IMR-90 (cell line): ENCODE data around the gene KIF18B. TPM values are rescaled to one million over a fixed set of nuclear protein-coding genes. Genes with fewer than 3 reads are reported as not detected.
A peak's percentile ranks its signal among the peaks of the same experiment; 100 is the strongest.

Experiments used
- ATAC-seq: fragments of 200-7000 bp; cut with Tn5 transposase; 2 replicates; pipeline ENCODE4 v1.9.1; 2020; ENCODE audit warnings: low read depth, mild to moderate bottlenecking, moderate library complexity
- BruUV-seq: library from RNA; stranded (reverse); fragments of 400-500 nt; replicated peaks from 2 replicates; lab custom pipeline; 2021; lab: Mats Ljungman, UMichigan
- CTCF ChIA-PET: fragments of 300-600 bp; formaldehyde crosslinking; extraction: SDS; loops from one replicate; lab custom pipeline; 2021; ENCODE audit warnings: antibody characterized with exemption; lab: Yijun Ruan, JAX
- POLR2A ChIA-PET: fragments of 300-600 bp; sonication (Branson Sonifier 250); formaldehyde crosslinking; loops from one replicate; lab custom pipeline; 2022; ENCODE audit warnings: antibody characterized with exemption; ENCODE audit not compliant: unreplicated experiment; lab: Charles Lee
- DNase-seq: peaks from one replicate; pipeline ENCODE4 v3.0.0; 2013
- H2AFZ ChIP-seq: replicated peaks from 2 replicates; pipeline ENCODE3; 2013; ENCODE audit warnings: low read length, mild to moderate bottlenecking; ENCODE audit not compliant: poor library complexity
- H2AK5ac ChIP-seq: 2 replicates; pipeline ENCODE4 v1.6.1; 2013; ENCODE audit warnings: low read depth, low read length, inconsistent platforms
- H2AK9ac ChIP-seq: replicated peaks from 2 replicates; pipeline ENCODE3; 2013; ENCODE audit warnings: mild to moderate bottlenecking, low read depth, low read length, moderate library complexity; ENCODE audit not compliant: poor library complexity
- H2BK120ac ChIP-seq: 2 replicates; pipeline ENCODE4 v1.6.1; 2013; ENCODE audit warnings: low read depth, low read length, inconsistent platforms
- H2BK15ac ChIP-seq: 3 replicates; pipeline ENCODE4 v1.6.1; 2013; ENCODE audit warnings: low read depth, low read length, inconsistent platforms
- H2BK20ac ChIP-seq: 2 replicates; pipeline ENCODE4 v1.6.1; 2013; ENCODE audit warnings: low read depth, mild to moderate bottlenecking, inconsistent platforms, low read length, moderate library complexity
- H2BK5ac ChIP-seq: 2 replicates; pipeline ENCODE4 v1.6.1; 2013; ENCODE audit warnings: mild to moderate bottlenecking, low read depth, low read length, inconsistent platforms; ENCODE audit not compliant: poor library complexity, severe bottlenecking
- H3K14ac ChIP-seq: replicated peaks from 2 replicates; pipeline ENCODE4 v1.6.1; 2013; ENCODE audit warnings: low read depth, low read length, inconsistent platforms
- H3K18ac ChIP-seq: 2 replicates; pipeline ENCODE4 v1.6.1; 2013; ENCODE audit warnings: low read depth, low read length, control low read depth
- H3K23ac ChIP-seq: 2 replicates; pipeline ENCODE4 v1.6.1; 2013; ENCODE audit warnings: low read depth, low read length, inconsistent platforms
- H3K27ac ChIP-seq: 2 replicates; pipeline ENCODE4 v1.5.1; 2013; ENCODE audit warnings: mild to moderate bottlenecking, control low read depth, low read length; ENCODE audit not compliant: insufficient read depth
- H3K27me3 ChIP-seq: 2 replicates; pipeline ENCODE4 v1.6.1; 2013; ENCODE audit warnings: low read length; ENCODE audit not compliant: control insufficient read depth, insufficient read depth
- H3K36me3 ChIP-seq: 2 replicates; pipeline ENCODE4 v1.6.1; 2013; ENCODE audit warnings: low read length, mixed read lengths; ENCODE audit not compliant: control insufficient read depth, insufficient read depth
- H3K4ac ChIP-seq: 2 replicates; pipeline ENCODE4 v1.6.1; 2013; ENCODE audit warnings: low read depth, low read length, inconsistent platforms
- H3K4me1 ChIP-seq: 2 replicates; pipeline ENCODE4 v1.6.1; 2013; ENCODE audit warnings: low read length, mixed read lengths; ENCODE audit not compliant: control insufficient read depth, insufficient read depth
- H3K4me2 ChIP-seq: 2 replicates; pipeline ENCODE4 v1.6.1; 2013; ENCODE audit warnings: low read depth, mild to moderate bottlenecking, control low read depth, low read length, moderate library complexity
- H3K4me3 ChIP-seq: 2 replicates; pipeline ENCODE4 v1.5.1; 2013; ENCODE audit warnings: low read depth, mild to moderate bottlenecking, control low read depth, low read length, moderate library complexity; ENCODE audit not compliant: insufficient read depth
- H3K56ac ChIP-seq: 2 replicates; pipeline ENCODE4 v1.6.1; 2013; ENCODE audit warnings: low read length, inconsistent platforms; ENCODE audit not compliant: insufficient read depth; ENCODE audit errors: extremely low read depth
- H3K79me1 ChIP-seq, 2 experiments: 2 replicates each; pipeline ENCODE4 v1.6.1; 2013; ENCODE audit warnings: low read length in 2 of 2, inconsistent platforms in 1 of 2, low read depth in 1 of 2
- H3K9ac ChIP-seq: 2 replicates; pipeline ENCODE4 v1.6.1; 2013; ENCODE audit warnings: low read depth, low read length, control low read depth
- H3K9me1 ChIP-seq: 2 replicates; pipeline ENCODE4 v1.6.1; 2013; ENCODE audit warnings: low read length, inconsistent platforms; ENCODE audit not compliant: insufficient read depth
- H3K9me3 ChIP-seq: 2 replicates; pipeline ENCODE4 v1.6.1; 2013; ENCODE audit warnings: low read length; ENCODE audit not compliant: control insufficient read depth, insufficient read depth
- H4K20me1 ChIP-seq: 2 replicates; pipeline ENCODE4 v1.6.1; 2013; ENCODE audit warnings: low read length, inconsistent platforms; ENCODE audit not compliant: insufficient read depth
- H4K5ac ChIP-seq: 2 replicates; pipeline ENCODE4 v1.6.1; 2013; ENCODE audit warnings: mild to moderate bottlenecking, low read depth, low read length, control low read depth
- H4K8ac ChIP-seq, 2 experiments: 2 replicates each; pipeline ENCODE4 v1.6.1; 2013; ENCODE audit warnings: low read depth in 2 of 2, low read length in 2 of 2, control low read depth in 1 of 2, inconsistent platforms in 1 of 2
- H4K91ac ChIP-seq: 2 replicates; pipeline ENCODE4 v1.6.1; 2013; ENCODE audit warnings: low read depth, low read length, inconsistent platforms; ENCODE audit not compliant: insufficient read depth
- BHLHE40 ChIP-seq: fragments of 150-350 bp; IDR thresholded peaks from 2 replicates; pipeline ENCODE4 v1.6.1; 2016; ENCODE audit warnings: mild to moderate bottlenecking, low read depth, low read length
- CEBPB ChIP-seq: IDR thresholded peaks from 2 replicates; pipeline ENCODE4 v1.6.1; 2012; ENCODE audit warnings: low read depth, low read length, improper control_type of control experiment
- FOS ChIP-seq: fragments of 150-350 bp; IDR thresholded peaks from 2 replicates; pipeline ENCODE4 v1.6.1; 2016; ENCODE audit warnings: low read depth, low read length
- MAZ ChIP-seq: IDR thresholded peaks from 2 replicates; pipeline ENCODE4 v1.6.1; 2012; ENCODE audit warnings: low read depth, mild to moderate bottlenecking, low read length, improper control_type of control experiment, moderate library complexity, borderline replicate concordance
- POLR2A ChIP-seq: IDR thresholded peaks from 2 replicates; pipeline ENCODE4 v1.6.1; 2012; ENCODE audit warnings: mild to moderate bottlenecking, low read depth, low read length
- RAD21 ChIP-seq: IDR thresholded peaks from 2 replicates; pipeline ENCODE4 v1.6.1; 2012; ENCODE audit warnings: low read length, improper control_type of control experiment
- WGBS, 2 experiments: methylation state at CpG; one replicate each; pipeline versions ENCODE4 v1.1.5 to v1.1.7; 2013; ENCODE audit warnings: missing lambda C conversion rate in 2 of 2; ENCODE audit not compliant: insufficient read length in 1 of 2; ENCODE audit errors: extremely low coverage in 2 of 2; 5-methylcytosine and 5-hydroxymethylcytosine counted together
- dilution Hi-C: fragments of 300-500 bp; cut with HindIII; formaldehyde crosslinking; loops from one replicate; pipeline ENCODE4 v1.14.3; 2018; ENCODE audit warnings: low sequenced_read_pairs; ENCODE audit not compliant: unreplicated experiment
- in situ Hi-C: fragments of 300-500 bp; cut with MboI; formaldehyde crosslinking; loops from 3 replicates; pipeline ENCODE4 v1.14.3; 2019; ENCODE audit warnings: low sequenced_read_pairs, inconsistent platforms, mixed read lengths
- intact Hi-C: fragments of 100-400 bp; cut with micrococcal nuclease; formaldehyde crosslinking; loops from 2 replicates; pipeline ENCODE4 v1.10.0; 2022
- polyA plus RNA-seq, 3 experiments: library from polyadenylated mRNA; depleted of rRNA; stranded (reverse); fragments of >200 nt; gene quantifications; 2 replicates each; pipeline ENCODE4 v1.2.3, GENCODE V29; 2012; ENCODE audit warnings: low replicate concordance in 1 of 3
- total RNA-seq: library from RNA; depleted of rRNA; stranded (reverse); fragments of >200 nt; gene quantifications from 2 replicates; pipeline ENCODE4 v1.2.3, GENCODE V29; 2012
- TF ChIP-seq, protein P1 (sequence below): conservative IDR thresholded peaks from 2 replicates; pipeline ENCODE4 v1.5.1; 2012; ENCODE audit warnings: mild to moderate bottlenecking, low read depth, low read length, improper control_type of control experiment

KIF18B gene
- total and polyA plus RNA-seq, 2 of the 4 experiments (the other 2 are of a cell fraction): 1.3 to 16.0 TPM

DNA sequence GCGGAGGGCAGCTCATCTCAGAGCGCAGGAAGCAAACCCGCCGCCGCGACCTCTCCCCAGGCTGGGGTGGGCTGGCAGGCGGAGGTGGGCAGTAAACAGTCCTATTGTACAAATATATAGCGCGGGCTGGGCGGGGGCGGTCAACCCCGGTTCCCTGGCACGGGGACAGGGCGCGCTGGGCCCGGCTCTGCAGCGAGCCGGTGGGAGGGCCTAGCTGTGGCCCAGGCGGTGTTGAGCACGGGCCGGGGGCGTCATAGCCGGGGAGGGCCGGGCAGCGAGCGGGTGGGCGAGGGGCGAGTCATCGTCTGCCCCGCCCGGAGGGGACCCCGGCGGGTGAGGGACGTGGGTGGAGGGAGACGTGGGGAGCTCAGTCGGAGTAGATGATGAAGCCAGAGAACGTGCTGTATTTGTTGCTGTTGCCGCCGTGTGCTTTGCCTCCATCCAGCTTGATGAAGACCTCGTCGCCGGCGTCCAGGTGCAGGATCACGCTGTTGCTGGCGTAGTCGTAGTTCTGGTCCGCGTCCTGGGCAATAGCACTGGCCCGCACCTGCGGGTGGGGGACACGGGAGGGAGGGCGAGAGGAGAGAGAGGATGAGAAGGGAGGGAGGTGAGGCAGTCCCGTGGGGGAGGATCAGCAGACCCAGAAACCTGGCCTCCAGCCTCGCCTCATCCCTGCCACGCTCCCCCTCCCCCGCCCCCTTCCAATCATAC is 12.4 kb upstream of the KIF18B start:
- Histone ChIP-seq H3K18ac (no peak overlapping the region), H3K4me1 (no peaks in the 10 kb centered on the region; the same call in 1 of the 2 replicates), H3K27ac (no peak overlapping the region), H4K8ac (no peak overlapping the region), H3K4me3 (no peak overlapping the region), H3K36me3 (no peaks in the 10 kb centered on the region), H3K79me1 (no peaks in the 10 kb centered on the region), H2AK9ac (no peak overlapping the region), H2BK20ac (no peak overlapping the region), H4K91ac (no peak overlapping the region), H2BK15ac (no peak overlapping the region), H3K23ac (0 out of 2 replicates have a peak overlapping the region, but pooled peaks have one; percentile 51), H3K9me1 (no peaks in the 10 kb centered on the region), H4K5ac (no peak overlapping the region), H3K9me3 (no peaks in the 10 kb centered on the region), H2BK5ac (no peak overlapping the region), H2AK5ac (no peak overlapping the region), H3K27me3 (peaks cover 22% of the 10 kb centered on the region; the same call in 1 of the 2 replicates), H3K56ac (no peak overlapping the region), H3K9ac (no peak overlapping the region), H2BK120ac (no peak overlapping the region), H3K4ac (no peak overlapping the region), H3K14ac (no peak overlapping the region), H4K20me1 (no peaks in the 10 kb centered on the region), H2AFZ (peak overlapping the region; percentile 86), H3K4me2 (no peak overlapping the region)
- DNase-seq: no peak
- TF ChIP-seq POLR2A (no peak), RAD21 (no peak), CEBPB (no peak), MAZ (no peak), FOS (no peak), BHLHE40 (no peak)
- TF ChIP-seq, protein P1, sequence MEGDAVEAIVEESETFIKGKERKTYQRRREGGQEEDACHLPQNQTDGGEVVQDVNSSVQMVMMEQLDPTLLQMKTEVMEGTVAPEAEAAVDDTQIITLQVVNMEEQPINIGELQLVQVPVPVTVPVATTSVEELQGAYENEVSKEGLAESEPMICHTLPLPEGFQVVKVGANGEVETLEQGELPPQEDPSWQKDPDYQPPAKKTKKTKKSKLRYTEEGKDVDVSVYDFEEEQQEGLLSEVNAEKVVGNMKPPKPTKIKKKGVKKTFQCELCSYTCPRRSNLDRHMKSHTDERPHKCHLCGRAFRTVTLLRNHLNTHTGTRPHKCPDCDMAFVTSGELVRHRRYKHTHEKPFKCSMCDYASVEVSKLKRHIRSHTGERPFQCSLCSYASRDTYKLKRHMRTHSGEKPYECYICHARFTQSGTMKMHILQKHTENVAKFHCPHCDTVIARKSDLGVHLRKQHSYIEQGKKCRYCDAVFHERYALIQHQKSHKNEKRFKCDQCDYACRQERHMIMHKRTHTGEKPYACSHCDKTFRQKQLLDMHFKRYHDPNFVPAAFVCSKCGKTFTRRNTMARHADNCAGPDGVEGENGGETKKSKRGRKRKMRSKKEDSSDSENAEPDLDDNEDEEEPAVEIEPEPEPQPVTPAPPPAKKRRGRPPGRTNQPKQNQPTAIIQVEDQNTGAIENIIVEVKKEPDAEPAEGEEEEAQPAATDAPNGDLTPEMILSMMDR: no peak
- ChIA-PET CTCF (no interaction called here), POLR2A (no interaction called here)
- ATAC-seq: no peak
- intact Hi-C loops (no loop called here), dilution Hi-C loops (no loop called here), in situ Hi-C loops (no loop called here)
- BruUV-seq: no TSS peak
- 18% methylated on average over 31 of the region's 56 CpGs; no CpG with 5 or more reads in 1 of the 2 experiments for WGBS, 2 experiments
